ENCODE data around the gene PURB. TPM values are rescaled to one million over a fixed set of nuclear protein-coding genes. Genes with fewer than 3 reads are reported as not detected.
A peak's percentile ranks its signal among the peaks of the same experiment; 100 is the strongest.

Gene PURB
- total and polyA plus RNA-seq, 9 of the 15 experiments (the other 6 are each of a cell fraction or from before 2014, with no cell fraction given): 1.6 to 14.1 (median 8.8) TPM

GRCh38 chr7:44846816-44847508, 38.4 kb downstream of the PURB start (continued):
- TF ChIP-seq, protein P1, sequence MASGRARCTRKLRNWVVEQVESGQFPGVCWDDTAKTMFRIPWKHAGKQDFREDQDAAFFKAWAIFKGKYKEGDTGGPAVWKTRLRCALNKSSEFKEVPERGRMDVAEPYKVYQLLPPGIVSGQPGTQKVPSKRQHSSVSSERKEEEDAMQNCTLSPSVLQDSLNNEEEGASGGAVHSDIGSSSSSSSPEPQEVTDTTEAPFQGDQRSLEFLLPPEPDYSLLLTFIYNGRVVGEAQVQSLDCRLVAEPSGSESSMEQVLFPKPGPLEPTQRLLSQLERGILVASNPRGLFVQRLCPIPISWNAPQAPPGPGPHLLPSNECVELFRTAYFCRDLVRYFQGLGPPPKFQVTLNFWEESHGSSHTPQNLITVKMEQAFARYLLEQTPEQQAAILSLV (tag; IDR thresholded peaks at IDR 0.05): no peak
- TF ChIP-seq ZNF75A (CRISPR knock-in tag; IDR thresholded peaks at IDR 0.05) (no peak), ARNT (IDR thresholded peaks at IDR 0.05) (peak in 1 of 2 experiments; percentile 81; a peak in 3 of 4 replicates), BRF2 (IDR thresholded peaks at IDR 0.05; ENCODE audit: borderline replicate concordance, insufficient read depth, insufficient read length) (no peak), BRD4 (IDR thresholded peaks at IDR 0.05) (no peak), NFIX (CRISPR knock-in tag; IDR thresholded peaks at IDR 0.05; ENCODE audit: low read depth) (no peak), PHF20 (IDR thresholded peaks at IDR 0.05; ENCODE audit: partially characterized antibody) (no peak), HNRNPK (IDR thresholded peaks at IDR 0.05; ENCODE audit: low read depth, low read length, poor library complexity, severe bottlenecking) (no peak), RUNX1 (IDR thresholded peaks at IDR 0.05; ENCODE audit: low read depth) (peak; percentile 85; the same call in 1 of the 2 replicates), ELF4 (CRISPR knock-in tag; IDR thresholded peaks at IDR 0.05) (no peak), KDM1A (IDR thresholded peaks at IDR 0.05) (no peak; a peak in 2 of 4 replicates), SRSF9 (IDR thresholded peaks at IDR 0.05; ENCODE audit: borderline replicate concordance, low read depth, low read length) (no peak), LEF1 (IDR thresholded peaks at IDR 0.05) (peak; percentile 69; the same call in 1 of the 2 replicates), TEAD2 (tag; IDR thresholded peaks at IDR 0.05) (no peak), GABPA (tag; conservative IDR thresholded peaks at IDR 0.05; ENCODE audit: low read depth) (no peak), TCF3 (CRISPR knock-in tag; IDR thresholded peaks at IDR 0.05) (no peak), PBX2 (CRISPR knock-in tag; IDR thresholded peaks at IDR 0.05; ENCODE audit: low read depth) (no peak), PBX2 (tag; conservative IDR thresholded peaks at IDR 0.05; ENCODE audit: low read depth) (peak; percentile 25; the same call in 1 of the 2 replicates), NFIC (IDR thresholded peaks at IDR 0.05) (no peak), PHTF2 (CRISPR knock-in tag; IDR thresholded peaks at IDR 0.05) (no peak), ZEB2 (IDR thresholded peaks at IDR 0.05) (peak; percentile 87; the same call in 1 of the 2 replicates), CHD2 (IDR thresholded peaks at IDR 0.05; ENCODE audit: low read depth, low read length) (no peak)
- TF ChIP-seq, protein P2, sequence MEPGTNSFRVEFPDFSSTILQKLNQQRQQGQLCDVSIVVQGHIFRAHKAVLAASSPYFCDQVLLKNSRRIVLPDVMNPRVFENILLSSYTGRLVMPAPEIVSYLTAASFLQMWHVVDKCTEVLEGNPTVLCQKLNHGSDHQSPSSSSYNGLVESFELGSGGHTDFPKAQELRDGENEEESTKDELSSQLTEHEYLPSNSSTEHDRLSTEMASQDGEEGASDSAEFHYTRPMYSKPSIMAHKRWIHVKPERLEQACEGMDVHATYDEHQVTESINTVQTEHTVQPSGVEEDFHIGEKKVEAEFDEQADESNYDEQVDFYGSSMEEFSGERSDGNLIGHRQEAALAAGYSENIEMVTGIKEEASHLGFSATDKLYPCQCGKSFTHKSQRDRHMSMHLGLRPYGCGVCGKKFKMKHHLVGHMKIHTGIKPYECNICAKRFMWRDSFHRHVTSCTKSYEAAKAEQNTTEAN (CRISPR knock-in tag; IDR thresholded peaks at IDR 0.05): no peak
- TF ChIP-seq, protein P3, sequence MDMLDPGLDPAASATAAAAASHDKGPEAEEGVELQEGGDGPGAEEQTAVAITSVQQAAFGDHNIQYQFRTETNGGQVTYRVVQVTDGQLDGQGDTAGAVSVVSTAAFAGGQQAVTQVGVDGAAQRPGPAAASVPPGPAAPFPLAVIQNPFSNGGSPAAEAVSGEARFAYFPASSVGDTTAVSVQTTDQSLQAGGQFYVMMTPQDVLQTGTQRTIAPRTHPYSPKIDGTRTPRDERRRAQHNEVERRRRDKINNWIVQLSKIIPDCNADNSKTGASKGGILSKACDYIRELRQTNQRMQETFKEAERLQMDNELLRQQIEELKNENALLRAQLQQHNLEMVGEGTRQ (CRISPR knock-in tag; IDR thresholded peaks at IDR 0.05): no peak

Measured in K562 (cell line).